ENCODE measurements around the gene SLC39A1. TPM values are rescaled to one million over a fixed set of nuclear protein-coding genes. Genes with fewer than 3 reads are reported as not detected.
A peak's percentile ranks its signal among the peaks of the same experiment; 100 is the strongest.
"Not testable (repeated sequence)": the region's sequence is repeated elsewhere in the genome, so short reads cannot be mapped to it uniquely, and the experiment has no call there.

SLC39A1 gene
- total RNA-seq, 1 donor from 2014 or later = 117 TPM

DNA sequence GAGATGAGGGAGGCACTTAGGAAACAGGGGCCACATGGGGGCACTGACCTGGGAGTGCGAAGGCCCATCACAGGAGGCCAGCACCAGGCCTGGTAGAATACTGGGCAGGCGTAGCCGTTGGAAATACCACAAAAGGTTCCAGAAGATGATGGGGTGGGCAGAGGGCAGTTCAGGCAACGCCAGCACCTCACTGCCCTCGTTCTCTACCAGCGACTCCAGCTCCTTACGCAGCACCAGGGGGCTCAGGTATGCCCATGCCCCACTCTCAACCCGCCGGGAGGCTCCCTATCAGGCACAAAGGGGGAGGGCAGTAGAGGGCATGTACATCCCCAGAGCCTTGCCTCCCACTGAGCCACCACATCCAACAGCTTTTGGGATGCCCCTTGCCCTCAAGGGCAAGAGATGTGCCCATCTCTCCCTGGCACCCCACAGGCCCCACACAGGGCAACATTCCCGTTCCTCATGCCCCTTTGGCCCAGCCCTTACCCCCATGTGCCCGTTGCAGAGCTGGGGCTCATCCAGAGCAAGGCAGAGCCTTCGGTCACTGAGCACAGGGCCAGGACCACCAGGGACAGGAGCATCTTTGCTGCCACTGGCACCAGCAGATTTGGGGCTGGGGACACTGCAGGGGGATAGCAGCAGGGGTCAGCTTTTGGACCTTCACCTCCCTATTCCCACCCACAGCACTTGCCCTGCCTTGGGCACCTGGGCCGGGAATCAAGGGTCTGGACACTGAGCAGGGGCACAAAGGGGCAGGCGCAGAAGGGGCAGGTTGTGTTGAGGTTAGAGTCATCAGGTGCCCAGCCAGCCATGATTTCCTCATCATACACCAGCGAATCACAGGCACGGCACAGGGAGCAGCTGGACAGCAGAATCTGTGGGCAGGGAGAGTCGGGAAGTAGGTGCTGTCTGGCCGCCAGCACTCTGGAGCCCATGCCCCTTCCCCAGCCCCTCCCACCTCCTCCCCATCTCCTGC is 30.9 kb downstream of the SLC39A1 start:
- DNase-seq (ENCODE audit: low read depth in 2 of 2) = no peak

DNA sequence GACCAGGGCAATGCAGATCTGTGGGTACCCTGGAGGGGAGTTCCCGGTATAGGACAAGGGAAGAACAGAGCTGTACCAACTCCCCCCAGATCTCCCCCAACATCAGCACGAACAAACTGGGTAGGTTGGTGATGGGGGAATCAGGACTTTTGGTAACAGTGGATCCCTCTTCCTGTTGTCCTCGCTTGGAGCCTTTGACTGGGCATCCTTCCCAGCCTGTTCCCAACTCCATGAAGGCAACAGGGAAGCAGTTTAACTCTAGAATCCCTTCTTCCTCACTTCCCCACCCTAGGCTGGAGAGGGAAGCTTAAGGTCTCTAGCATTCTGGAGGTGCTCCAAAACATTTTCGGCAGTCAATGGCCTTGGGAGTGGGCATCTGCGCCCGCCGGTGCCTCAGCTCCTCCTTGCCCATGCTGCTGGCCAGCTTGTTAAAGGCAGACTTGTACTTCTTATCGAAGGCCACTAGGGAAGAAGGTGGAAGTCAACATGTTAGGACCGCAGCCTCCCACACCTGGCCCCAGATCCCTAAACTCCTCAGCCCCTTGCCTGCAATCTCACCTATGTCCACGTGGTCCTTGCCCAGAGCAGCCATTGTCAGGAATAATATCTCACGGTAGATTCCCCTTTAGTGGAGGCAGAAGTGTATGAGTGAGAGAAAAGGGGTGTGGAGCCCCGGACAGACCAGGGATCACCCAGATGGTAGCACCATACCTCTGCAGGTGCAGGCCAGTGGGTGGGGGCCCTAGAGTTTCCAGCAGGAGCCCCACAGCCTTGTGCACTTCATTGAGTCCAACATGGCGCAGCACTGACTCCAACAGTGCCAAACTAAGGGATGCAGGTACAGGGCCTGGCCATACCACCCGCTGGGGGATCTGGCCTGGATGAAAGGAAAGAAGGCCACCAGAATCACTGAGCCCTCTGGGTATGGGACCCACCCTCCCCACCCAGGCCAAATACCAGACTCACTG is 33.1 kb downstream of the SLC39A1 start:
- no peak for DNase-seq (ENCODE audit: low read depth in 2 of 2)

DNA sequence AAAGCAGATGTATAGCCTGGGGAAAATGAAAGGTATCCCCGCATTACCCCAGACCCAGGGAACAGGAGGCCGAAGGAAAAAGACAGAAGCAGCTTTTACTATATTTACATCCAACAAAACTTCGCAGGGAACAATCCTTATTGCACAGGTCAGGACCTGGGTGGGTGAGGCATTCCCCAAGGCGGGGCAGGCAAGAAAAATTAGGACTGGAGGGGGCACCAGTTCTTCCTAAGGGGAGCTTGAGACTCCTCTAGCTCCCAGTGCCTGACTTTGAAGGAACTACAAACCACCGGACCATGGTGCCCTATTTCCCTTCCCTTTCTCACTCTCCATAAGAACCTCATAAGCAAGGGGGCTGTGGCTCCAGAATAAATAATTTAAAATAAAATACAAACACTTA is 33.9 kb downstream of the SLC39A1 start:
- DNase-seq (ENCODE audit: low read depth in 2 of 2) = no peak

DNA sequence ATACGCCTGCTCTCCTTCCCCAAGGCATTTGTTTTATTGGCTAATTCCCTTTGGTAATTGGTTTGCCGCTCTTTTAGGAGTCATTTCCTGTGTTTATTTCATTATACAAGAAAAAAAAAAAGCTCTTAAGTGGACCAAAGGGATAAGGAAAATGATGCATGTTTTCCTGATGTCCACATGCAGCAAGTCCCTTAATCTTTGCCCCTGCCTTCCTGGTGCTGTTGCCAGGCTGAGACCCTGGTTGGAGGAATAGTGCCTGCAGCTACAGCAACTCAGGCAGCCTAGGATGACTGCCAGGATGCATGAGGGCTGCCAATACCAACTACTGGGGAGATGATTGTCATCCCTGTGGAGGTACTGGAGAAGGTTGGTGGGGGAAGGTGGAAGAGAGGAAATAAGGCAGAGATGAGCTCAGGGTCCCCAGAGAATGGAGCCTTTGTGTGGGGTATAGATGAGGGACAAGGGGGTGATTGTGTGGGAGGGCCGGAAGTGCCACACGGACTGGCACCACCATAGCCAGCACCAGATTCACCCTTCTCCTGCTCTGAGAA is 34.5 kb downstream of the SLC39A1 start:
- peak in 1 of 2 donors; percentile 88 for DNase-seq (ENCODE audit: low read depth in 2 of 2)

DNA sequence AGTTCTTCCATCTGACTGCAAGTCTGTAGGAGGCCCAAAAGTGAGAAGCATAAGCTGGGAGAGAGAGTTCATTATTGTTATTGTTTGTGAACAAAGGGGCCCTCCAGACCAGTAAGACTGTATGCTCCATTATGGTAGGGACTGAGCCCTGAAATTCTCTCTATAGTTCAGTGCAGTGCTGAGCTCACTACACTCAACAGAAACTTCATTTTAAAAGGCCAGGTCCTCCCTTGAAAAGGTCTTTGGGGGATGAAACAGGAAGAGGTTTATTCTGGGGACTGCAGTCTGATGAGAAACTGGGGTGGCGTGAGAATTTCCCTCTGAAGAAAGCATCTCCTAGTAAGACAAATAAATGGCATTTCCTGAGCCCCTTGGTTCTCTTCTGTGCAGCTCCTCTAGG is 35.1 kb downstream of the SLC39A1 start:
- DNase-seq (ENCODE audit: low read depth in 2 of 2) = no peak

DNA sequence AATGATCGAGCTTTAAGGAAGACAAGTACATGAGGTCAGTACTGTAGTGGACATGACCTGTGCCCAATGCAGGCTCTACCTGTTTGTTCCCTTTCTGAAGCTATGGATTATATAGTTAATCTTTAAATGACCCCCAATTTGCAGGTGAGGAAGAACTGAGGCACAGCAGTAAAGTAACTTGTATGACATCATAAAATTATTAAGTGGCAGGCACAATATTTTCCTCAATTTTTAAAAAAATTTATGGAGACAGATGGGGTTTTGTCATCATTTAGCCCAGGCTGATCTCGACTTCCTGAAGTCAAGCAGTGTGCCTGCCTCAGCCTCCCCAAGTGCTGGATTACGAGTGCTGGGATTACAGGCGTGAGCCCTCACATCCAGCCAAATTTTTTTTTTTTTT is 36.9 kb downstream of the SLC39A1 start:
- no peak for DNase-seq (ENCODE audit: low read depth in 2 of 2)

DNA sequence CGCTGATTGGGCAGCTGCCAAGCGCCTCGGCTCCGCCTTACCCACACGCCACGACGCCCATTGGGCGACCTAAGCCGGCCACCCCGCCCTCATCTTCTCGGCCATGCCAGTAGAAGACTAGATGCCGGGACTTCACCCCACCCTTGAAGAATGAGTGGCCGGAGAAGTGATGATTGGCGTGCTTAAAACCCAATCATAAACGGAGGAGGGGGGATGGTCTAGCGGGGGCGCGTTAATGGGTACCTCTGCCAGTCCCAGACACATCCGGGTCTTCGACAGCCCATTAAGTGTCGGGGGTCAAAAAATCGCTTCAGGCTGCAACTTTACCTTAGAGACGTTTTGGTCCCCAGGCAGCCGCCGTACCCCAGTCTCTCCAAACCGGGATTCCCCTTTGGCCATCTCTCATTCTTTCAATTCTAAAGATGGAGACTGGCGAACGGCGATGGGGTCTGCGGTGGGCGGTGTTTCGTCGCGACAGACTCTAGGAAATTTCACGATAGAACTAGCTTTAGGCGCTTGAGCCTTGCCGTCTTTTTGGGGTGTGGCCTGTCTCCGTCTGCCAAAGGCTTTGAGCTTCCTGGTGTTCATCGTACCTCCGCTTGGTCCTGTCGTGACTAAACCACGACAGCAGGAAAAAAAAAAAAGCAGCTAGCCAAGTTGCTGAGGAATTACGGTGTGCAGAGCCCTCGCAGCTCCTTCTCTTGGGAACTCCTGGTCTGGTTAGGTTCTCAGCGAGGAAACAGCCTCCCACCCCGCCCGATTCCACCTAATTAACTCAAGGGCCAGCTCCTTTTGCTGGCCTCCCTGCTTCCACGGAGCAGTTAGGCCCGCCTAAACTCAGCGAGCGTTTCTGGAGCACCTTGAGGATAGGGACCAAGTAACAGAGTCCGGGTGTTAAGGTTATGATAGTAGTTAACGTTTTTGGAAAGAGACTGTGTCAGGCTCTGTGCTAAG is 40.1 kb downstream of the SLC39A1 start, which contains the start of gene GATAD2B:
Gene GATAD2B, minus strand, starts transcription at position 1 of the 954 bp plus-strand sequence. CDS start 94,625 bp downstream, outside the sequence.
- peak; percentile 100 for DNase-seq (ENCODE audit: low read depth in 2 of 2)

DNA sequence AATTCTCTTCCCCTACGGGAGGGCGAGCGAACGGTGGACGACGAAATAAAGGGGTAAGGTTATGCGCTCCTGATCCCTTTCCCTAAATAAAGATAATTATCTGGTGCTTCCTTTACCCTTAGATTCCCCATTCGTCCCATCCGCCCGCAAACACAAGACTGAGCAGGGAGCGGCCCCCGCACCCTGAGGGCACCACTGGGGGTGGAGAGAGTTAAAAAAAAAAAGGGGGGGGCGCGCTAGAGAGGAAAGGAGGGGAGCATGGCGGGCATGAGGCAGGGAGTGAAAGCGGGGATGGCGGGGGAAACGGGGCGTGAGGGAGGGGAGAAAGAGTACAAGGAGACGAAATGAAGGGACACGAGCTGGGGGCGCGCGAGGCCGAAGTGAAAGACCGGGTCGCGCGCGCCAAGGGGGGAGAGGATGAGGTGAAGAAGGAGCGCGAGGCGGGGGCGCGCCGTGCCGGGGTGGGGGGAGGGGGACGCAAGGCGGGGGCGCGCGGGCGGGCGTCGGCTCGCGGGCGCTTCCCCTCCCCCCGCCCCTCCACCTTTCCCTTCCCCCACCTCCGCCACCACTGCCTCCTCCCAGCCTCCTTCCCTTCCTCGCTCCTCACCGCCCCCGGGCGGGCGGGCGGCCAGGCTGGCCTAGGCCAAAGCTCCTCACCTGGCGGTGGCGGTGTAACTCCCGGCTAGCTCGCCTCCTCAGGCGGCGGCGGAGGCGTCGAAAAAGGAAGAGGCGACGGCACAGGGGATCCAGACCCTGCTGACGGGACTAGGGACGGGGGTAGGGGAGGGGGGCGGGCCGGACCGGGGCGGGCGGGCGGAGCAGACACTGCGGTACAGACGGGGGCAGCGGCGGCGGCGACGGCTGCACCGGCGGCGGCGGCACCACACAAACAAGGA is 41.0 kb downstream of the SLC39A1 start:
- no peak for DNase-seq (ENCODE audit: low read depth in 2 of 2)

DNA sequence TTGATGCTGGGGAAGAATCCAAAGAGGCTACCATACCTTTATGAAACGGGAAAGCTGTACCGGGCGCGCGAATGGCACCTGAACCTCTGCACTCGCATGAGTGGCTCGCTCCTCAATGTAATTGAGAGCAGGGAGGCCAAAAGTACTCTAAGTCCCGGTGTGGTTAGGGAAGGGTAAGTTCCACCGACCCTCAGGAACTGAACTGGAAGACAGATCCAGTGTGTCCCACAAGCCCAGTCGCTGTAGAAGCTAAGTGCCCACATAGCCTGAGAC is 41.6 kb downstream of the SLC39A1 start:
- DNase-seq (ENCODE audit: low read depth in 2 of 2) = no peak

DNA sequence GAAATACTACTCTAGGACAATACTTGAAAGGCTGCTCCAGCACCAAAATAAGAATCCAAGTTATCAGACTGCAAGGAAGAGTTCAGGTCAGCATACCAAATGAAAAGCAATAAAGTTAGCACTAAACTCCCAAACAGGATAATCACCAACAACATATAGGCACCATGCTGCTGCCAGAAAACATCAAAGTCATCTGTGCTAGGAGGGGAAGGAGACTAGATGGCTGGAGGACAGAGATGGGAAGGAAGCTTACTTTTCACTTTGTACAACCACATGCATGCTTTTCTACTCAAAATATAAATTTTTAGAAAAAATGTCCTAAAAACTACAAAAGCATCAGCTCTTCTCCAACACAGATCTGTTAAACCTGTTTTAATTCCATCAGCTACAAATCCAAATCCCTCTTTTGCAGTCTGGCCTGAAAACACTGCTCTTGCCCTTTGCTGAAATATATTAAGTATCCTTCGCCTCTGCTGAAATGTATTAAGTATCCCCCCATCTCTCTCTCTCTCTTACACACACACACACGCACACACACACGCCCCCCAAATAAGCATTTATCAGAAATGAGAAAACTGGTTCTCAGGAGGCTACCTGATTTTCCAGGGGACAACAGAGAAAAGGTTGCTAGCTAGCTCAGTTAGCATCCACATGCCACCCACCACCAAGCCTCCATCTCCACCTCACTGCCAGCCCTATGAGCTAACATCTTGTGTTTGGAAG is 42.1 kb downstream of the SLC39A1 start:
- no peak for DNase-seq (ENCODE audit: low read depth in 2 of 2)

DNA sequence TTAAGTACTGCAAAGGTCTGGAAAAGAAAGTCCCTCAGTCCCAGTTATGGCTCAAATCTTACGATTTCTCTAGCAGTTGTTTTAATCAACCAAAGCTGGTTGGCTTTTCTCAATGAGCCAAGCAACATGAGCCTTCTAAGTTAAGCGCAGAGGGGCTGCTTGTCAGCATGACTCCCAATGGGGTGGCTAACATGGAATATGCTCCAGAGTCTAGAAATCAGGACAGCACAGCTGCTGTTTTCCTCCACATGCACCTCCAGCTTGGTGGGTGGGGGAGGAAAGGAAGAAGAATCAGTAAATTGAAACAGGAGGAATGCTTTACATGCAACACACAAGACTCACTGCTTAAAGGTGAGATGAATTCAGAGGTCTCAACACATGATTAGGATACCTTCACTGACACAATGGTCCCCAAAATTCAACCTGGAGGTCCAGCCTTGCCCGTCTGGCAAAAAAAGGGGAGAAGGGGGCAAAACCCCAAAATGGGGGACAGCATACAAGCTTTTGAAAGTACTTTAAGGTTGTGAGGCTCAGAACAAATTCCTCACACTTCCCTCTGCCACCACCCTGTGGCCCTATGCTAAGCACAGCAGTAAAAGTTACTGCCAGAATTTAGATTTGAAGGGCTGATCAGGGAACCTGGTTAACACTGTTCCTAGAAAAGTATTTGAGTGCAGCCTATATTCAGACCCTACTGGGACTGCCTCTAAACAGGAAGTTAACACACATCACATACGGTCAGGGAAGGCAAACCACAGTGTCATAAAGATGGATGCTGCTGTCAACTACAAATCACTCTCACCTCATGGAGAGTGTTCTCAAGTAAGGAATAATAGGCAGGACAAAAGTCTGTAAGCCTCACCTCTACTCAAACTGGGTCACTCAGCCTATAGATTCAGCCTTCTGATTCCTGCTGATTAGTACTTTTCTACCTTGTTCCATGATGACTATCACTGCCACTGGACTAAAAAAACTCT is 43.2 kb downstream of the SLC39A1 start:
- DNase-seq (ENCODE audit: low read depth in 2 of 2) = peak; percentile 40 to 64

DNA sequence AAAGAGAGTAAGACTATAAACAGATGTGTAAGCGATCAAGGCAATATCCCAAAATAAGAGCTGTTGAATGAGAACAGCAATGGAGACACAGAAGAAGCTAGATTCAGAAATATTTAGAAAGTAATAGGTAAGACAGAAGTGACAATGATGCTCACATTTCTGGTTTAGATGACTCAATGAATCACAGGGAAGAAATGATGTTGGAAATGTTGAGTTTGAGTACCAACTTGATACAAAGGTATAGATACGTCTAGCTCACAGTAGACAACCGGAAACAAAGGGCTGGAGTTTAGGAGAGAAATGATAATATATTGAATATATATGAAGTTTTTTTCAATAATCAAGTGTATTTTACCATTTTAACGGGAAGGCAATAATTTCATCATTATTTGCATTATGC is 47.0 kb downstream of the SLC39A1 start:
- no peak for DNase-seq (ENCODE audit: low read depth in 2 of 2)

DNA sequence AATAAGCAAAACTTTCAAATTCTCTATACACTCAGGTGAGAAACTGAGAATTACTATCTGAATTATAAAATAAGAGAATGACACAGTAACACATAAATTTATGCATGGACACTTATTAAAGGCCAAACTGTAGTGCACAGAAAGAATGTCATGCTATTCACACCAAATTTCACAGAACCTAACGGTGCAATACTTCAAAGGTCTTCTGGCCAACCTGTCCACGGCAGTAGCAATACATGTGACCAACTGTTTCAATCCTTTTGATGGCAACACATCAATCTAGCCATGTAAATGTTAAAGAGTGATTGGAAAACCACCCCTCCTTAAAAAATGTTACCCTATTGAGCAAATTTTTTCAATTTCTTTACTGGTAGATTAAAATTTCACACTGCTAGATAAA is 51.0 kb downstream of the SLC39A1 start:
- DNase-seq (ENCODE audit: low read depth in 2 of 2) = no peak

DNA sequence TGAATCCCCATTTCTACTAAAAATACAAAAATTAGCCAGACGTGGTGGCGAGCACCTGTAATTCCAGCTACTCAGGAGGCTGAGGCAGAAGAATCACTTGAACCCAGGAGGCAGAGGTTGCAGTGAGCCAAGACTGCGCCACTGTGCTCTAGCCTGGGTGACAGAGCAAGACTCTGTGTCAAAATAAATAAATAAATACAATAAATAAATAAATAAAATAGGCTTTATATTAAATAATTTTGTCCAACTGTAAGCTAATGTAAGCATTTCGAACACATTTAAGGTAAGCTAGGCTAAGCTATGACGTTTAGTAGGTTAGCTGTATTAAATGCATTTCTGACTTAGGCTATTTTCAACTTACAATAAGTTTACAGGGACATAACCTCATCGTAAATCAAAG is 52.8 kb downstream of the SLC39A1 start:
- DNase-seq (ENCODE audit: low read depth in 2 of 2) = not testable (repeated sequence)
